SH-SY5Y (cell line): Measurements from ENCODE around the gene LLGL2.

ENCODE experiments used
- GATA2 ChIP-seq: IDR thresholded peaks from 2 replicates; pipeline ENCODE4 v1.6.1; 2011; ENCODE audit warnings: mild to moderate bottlenecking, low read depth, low read length
- GATA3 ChIP-seq: IDR thresholded peaks from 2 replicates; pipeline ENCODE4 v1.6.1; 2011; ENCODE audit warnings: low read depth, mild to moderate bottlenecking, low read length, moderate library complexity

GRCh38 chr17:75584849-75585175, 59.3 kb downstream of the LLGL2 start:
- no peak for TF ChIP-seq GATA2
- TF ChIP-seq GATA3, result no peak
